H9 (cell line): ENCODE results near the gene ENPP7. TPM values are rescaled to one million over a fixed set of nuclear protein-coding genes. Genes with fewer than 3 reads are reported as not detected.

Experiments used
- DNase-seq: peaks from one replicate; pipeline ENCODE4 v3.0.0-alpha.2; 2017
- H2AFZ ChIP-seq: one replicate; pipeline ENCODE4 v1.6.1; 2013; ENCODE audit warnings: mild to moderate bottlenecking, low read length, control low read depth, moderate library complexity
- H2AK5ac ChIP-seq: 2 replicates; pipeline ENCODE4 v1.6.1; 2013; ENCODE audit warnings: low read length, control low read depth, mixed read lengths; ENCODE audit not compliant: insufficient read length
- H2BK120ac ChIP-seq: one replicate; pipeline ENCODE4 v1.6.1; 2013; ENCODE audit warnings: low read depth, mild to moderate bottlenecking, low read length, control low read depth, inconsistent platforms; ENCODE audit not compliant: poor library complexity, severe bottlenecking
- H2BK12ac ChIP-seq: 2 replicates; pipeline ENCODE4 v1.6.1; 2013; ENCODE audit warnings: low read length, control low read depth, mixed read lengths, low read depth; ENCODE audit not compliant: insufficient read length
- H2BK15ac ChIP-seq: 2 replicates; pipeline ENCODE4 v1.6.1; 2013; ENCODE audit warnings: low read depth, low read length, control low read depth
- H2BK20ac ChIP-seq: one replicate; pipeline ENCODE4 v1.6.1; 2013; ENCODE audit warnings: low read depth, mild to moderate bottlenecking, low read length, control low read depth, inconsistent platforms; ENCODE audit not compliant: poor library complexity, severe bottlenecking
- H2BK5ac ChIP-seq: 2 replicates; pipeline ENCODE4 v1.6.1; 2013; ENCODE audit warnings: low read length, control low read depth, mixed read lengths; ENCODE audit not compliant: insufficient read length
- H3K14ac ChIP-seq: 2 replicates; pipeline ENCODE4 v1.6.1; 2013; ENCODE audit warnings: low read length, control low read depth; ENCODE audit not compliant: insufficient read depth
- H3K18ac ChIP-seq: 2 replicates; pipeline ENCODE4 v1.6.1; 2013; ENCODE audit warnings: low read depth, mild to moderate bottlenecking, mixed read lengths, low read length, control low read depth; ENCODE audit not compliant: insufficient read length
- H3K23ac ChIP-seq: 2 replicates; pipeline ENCODE4 v1.6.1; 2013; ENCODE audit warnings: low read length, control low read depth, mixed read lengths, low read depth; ENCODE audit not compliant: insufficient read length
- H3K23me2 ChIP-seq: 2 replicates; pipeline ENCODE4 v1.6.1; 2013; ENCODE audit warnings: low read depth, mild to moderate bottlenecking, mixed read lengths, low read length, control low read depth; ENCODE audit not compliant: insufficient read length, poor library complexity, severe bottlenecking
- H3K27ac ChIP-seq: 2 replicates; pipeline ENCODE4 v1.5.1; 2013; ENCODE audit warnings: low read length, control low read depth, mixed read lengths, low read depth; ENCODE audit not compliant: insufficient read length
- H3K27me3 ChIP-seq: 2 replicates; pipeline ENCODE4 v1.6.1; 2013; ENCODE audit warnings: low read length, control low read depth, inconsistent platforms; ENCODE audit not compliant: insufficient read depth
- H3K4ac ChIP-seq: 2 replicates; pipeline ENCODE4 v1.6.1; 2013; ENCODE audit warnings: low read depth, mild to moderate bottlenecking, control low read depth, inconsistent platforms, low read length, moderate library complexity
- H3K4me1 ChIP-seq: 2 replicates; pipeline ENCODE4 v1.6.1; 2013; ENCODE audit warnings: low read length, control low read depth, inconsistent platforms; ENCODE audit not compliant: insufficient read depth
- H3K4me2 ChIP-seq: 2 replicates; pipeline ENCODE4 v1.6.1; 2013; ENCODE audit warnings: low read length, control low read depth, mixed read lengths; ENCODE audit not compliant: insufficient read length, insufficient read depth
- H3K56ac ChIP-seq: 2 replicates; pipeline ENCODE4 v1.6.1; 2013; ENCODE audit warnings: low read depth, mild to moderate bottlenecking, mixed read lengths, low read length, control low read depth; ENCODE audit not compliant: insufficient read length
- H3K79me1 ChIP-seq: 2 replicates; pipeline ENCODE4 v1.6.1; 2013; ENCODE audit warnings: low read depth, mild to moderate bottlenecking, moderate library complexity, low read length, control low read depth, inconsistent platforms; ENCODE audit not compliant: insufficient read depth, poor library complexity, severe bottlenecking
- H3K79me2 ChIP-seq: 2 replicates; pipeline ENCODE4 v1.6.1; 2013; ENCODE audit warnings: low read length, control low read depth, inconsistent platforms; ENCODE audit not compliant: insufficient read depth
- H3K9ac ChIP-seq: 2 replicates; pipeline ENCODE4 v1.6.1; 2013; ENCODE audit warnings: low read length, control low read depth, mixed read lengths; ENCODE audit not compliant: insufficient read length; ENCODE audit errors: extremely low read depth
- H3K9me3 ChIP-seq: one replicate; pipeline ENCODE4 v1.6.1; 2013; ENCODE audit warnings: low read depth, low read length, inconsistent platforms; ENCODE audit not compliant: control insufficient read depth
- H3T11ph ChIP-seq: one replicate; pipeline ENCODE4 v1.6.1; 2013; ENCODE audit warnings: mild to moderate bottlenecking, low read length, control low read depth, inconsistent platforms
- H4K20me1 ChIP-seq: one replicate; pipeline ENCODE4 v1.6.1; 2013; ENCODE audit not compliant: control insufficient read depth, insufficient read length, insufficient read depth
- H4K5ac ChIP-seq: 2 replicates; pipeline ENCODE4 v1.6.1; 2013; ENCODE audit warnings: low read depth, mild to moderate bottlenecking, mixed read lengths, low read length, control low read depth; ENCODE audit not compliant: insufficient read length
- H4K8ac ChIP-seq: replicated peaks from 2 replicates; pipeline ENCODE4 v1.6.1; 2013; ENCODE audit warnings: low read length, control low read depth, mixed read lengths, low read depth; ENCODE audit not compliant: insufficient read length
- H4K91ac ChIP-seq: 2 replicates; pipeline ENCODE4 v1.6.1; 2013; ENCODE audit warnings: low read depth, mild to moderate bottlenecking, moderate library complexity, mixed read lengths, low read length, control low read depth; ENCODE audit not compliant: insufficient read length
- H3K27ac Mint-ChIP-seq, 3 experiments: 2 replicates in 2 of 3; 3 replicates in 1 of 3; pipeline ENCODE4 v1.8.0; 2020 to 2021; ENCODE audit warnings: mixed read lengths in 3 of 3, mild to moderate bottlenecking in 1 of 3, moderate library complexity in 1 of 3
- H3K27me3 Mint-ChIP-seq: 2 replicates; pipeline ENCODE4 v1.8.0; 2021; ENCODE audit warnings: low read depth, mild to moderate bottlenecking, moderate library complexity, mixed read lengths
- H3K36me3 Mint-ChIP-seq, 3 experiments: 2 replicates in 2 of 3; 3 replicates in 1 of 3; pipeline ENCODE4 v1.8.0; 2020 to 2021; ENCODE audit warnings: low read depth in 3 of 3, mixed read lengths in 3 of 3; ENCODE audit not compliant: insufficient read depth in 1 of 3
- H3K4me1 Mint-ChIP-seq, 2 experiments: 2 replicates each; pipeline ENCODE4 v1.8.0; 2020; ENCODE audit warnings: mixed read lengths in 2 of 2
- H3K4me3 Mint-ChIP-seq, 2 experiments: 2 replicates in 1 of 2; 3 replicates in 1 of 2; pipeline ENCODE4 v1.8.0; 2020 to 2021; ENCODE audit warnings: mild to moderate bottlenecking in 2 of 2, mixed read lengths in 2 of 2, moderate library complexity in 1 of 2
- H3K9me3 Mint-ChIP-seq, 2 experiments: 2 replicates in 1 of 2; 3 replicates in 1 of 2; pipeline ENCODE4 v1.8.0; 2020; ENCODE audit warnings: mild to moderate bottlenecking in 2 of 2, mixed read lengths in 2 of 2, moderate library complexity in 1 of 2
- CTCF ChIP-seq: fragments of 200-600 bp; sonication (generic); conservative IDR thresholded peaks from 3 replicates; pipeline ENCODE4 v1.8.0; 2021; ENCODE audit warnings: antibody characterized with exemption, mild to moderate bottlenecking
- WGBS: extraction: QIAGEN DNeasy Blood & Tissue Kit; methylation state at CpG from one replicate; pipeline ENCODE4 v1.1.7; 2013; ENCODE audit warnings: missing lambda C conversion rate, low lambda C conversion rate, mixed read lengths; ENCODE audit not compliant: insufficient read length; ENCODE audit errors: extremely low coverage; 5-methylcytosine and 5-hydroxymethylcytosine counted together
- total RNA-seq: library from RNA; stranded (reverse); gene quantifications from 2 replicates; pipeline ENCODE4 v1.2.1, GENCODE V29; 2021

ENPP7 gene
- total RNA-seq, 1 experiment from 2014 or later, result not detected

- peaks cover 4 to 5% of the 10 kb centered on the region in 2 experiments; a peak in 3 of 4 replicates for H3K4me1 Mint-ChIP-seq
- H4K8ac ChIP-seq, result no peak overlapping the region
- H3K36me3 Mint-ChIP-seq, result no peaks in the 10 kb centered on the region
- H3K14ac ChIP-seq, result no peak overlapping the region
- H3K27me3 Mint-ChIP-seq, result peaks cover 14% of the 10 kb centered on the region
- no peak overlapping the region for H4K5ac ChIP-seq
- H3K79me2 ChIP-seq, result no peaks in the 10 kb centered on the region
- WGBS, result no CpG with 5 or more reads among the region's 3 CpGs
- no peak overlapping the region for H3K4me2 ChIP-seq
- no peaks in the 10 kb centered on the region for H3K9me3 Mint-ChIP-seq
- no peak overlapping the region for H4K91ac ChIP-seq
- TF ChIP-seq CTCF, result no peak
- no peak for DNase-seq
- no peak overlapping the region for H2AFZ ChIP-seq
- no peaks in the 10 kb centered on the region for H3K27me3 ChIP-seq
- no peak overlapping the region for H3K4ac ChIP-seq
- H3K79me1 ChIP-seq, result no peaks in the 10 kb centered on the region
- H3T11ph ChIP-seq, result no peak overlapping the region
- H3K27ac ChIP-seq, result no peak overlapping the region
- H3K4me3 Mint-ChIP-seq, result no peak overlapping the region
- H3K56ac ChIP-seq, result no peak overlapping the region
- H2BK12ac ChIP-seq, result no peak overlapping the region
- H2BK15ac ChIP-seq, result no peak overlapping the region
- H3K18ac ChIP-seq, result no peak overlapping the region
- no peak overlapping the region for H2AK5ac ChIP-seq
- no peak overlapping the region for H2BK5ac ChIP-seq
- H3K23ac ChIP-seq, result no peak overlapping the region
- no peak overlapping the region for H3K27ac Mint-ChIP-seq
- H3K23me2 ChIP-seq, result no peaks in the 10 kb centered on the region
- H4K20me1 ChIP-seq, result no peaks in the 10 kb centered on the region
- H2BK120ac ChIP-seq, result no peak overlapping the region
- H3K9me3 ChIP-seq, result no peaks in the 10 kb centered on the region
- no peak overlapping the region for H3K9ac ChIP-seq
- no peaks in the 10 kb centered on the region for H3K4me1 ChIP-seq
- no peak overlapping the region for H2BK20ac ChIP-seq
These were observed 35.0 kb downstream of the ENPP7 start for GRCh38 chr17:79765708-79766107.
